SK-MEL-5 (cell line): ENCODE measurements around the gene FER1L5. TPM values are rescaled to one million over a fixed set of nuclear protein-coding genes. Genes with fewer than 3 reads are reported as not detected.

ENCODE experiments used
- DNase-seq: peaks from one replicate; pipeline ENCODE4 v3.0.0-alpha.2; 2016; ENCODE audit warnings: low read depth, low spot score
- in situ Hi-C: cut with HindIII; loops from 2 replicates; pipeline ENCODE4 v1.10.0; 2016; ENCODE audit warnings: low sequenced_read_pairs, high pct_unique_total_duplicates, low pct_unique_long_range_greater_than_20kb
- total RNA-seq: library from RNA; depleted of rRNA; stranded (reverse); fragments of >200 nt; shearing (Covaris generic); gene quantifications from 2 replicates; pipeline ENCODE4 v1.2.3, GENCODE V29; 2014

FER1L5 gene
- total RNA-seq, 1 experiment from 2014 or later = not detected

GRCh38 chr2:96702098-96702785 lies 59.7 kb downstream of the FER1L5 start:
- in situ Hi-C loops = no loop called here
- DNase-seq = no peak

- in situ Hi-C loops = no loop called here
- DNase-seq = no peak
Observed at GRCh38 chr2:96703021-96703751, 60.6 kb downstream of the FER1L5 start.

- in situ Hi-C loops = no loop called here
Observed at GRCh38 chr2:96710985-96711384, 68.4 kb downstream of the FER1L5 start.

GRCh38 chr2:96715658-96716057 lies 73.1 kb downstream of the FER1L5 start:
- in situ Hi-C loops = no loop called here

More at GRCh38 chr2:96710985-96711384, 68.4 kb downstream of the FER1L5 start:
- peak; percentile 40 for DNase-seq

GRCh38 chr2:96716388-96716787 lies 73.8 kb downstream of the FER1L5 start:
- in situ Hi-C loops = no loop called here
- no peak for DNase-seq

More at GRCh38 chr2:96715658-96716057, 73.1 kb downstream of the FER1L5 start:
- DNase-seq = no peak

- in situ Hi-C loops = no loop called here
- DNase-seq = no peak
Observed at GRCh38 chr2:96726131-96726530, 83.6 kb downstream of the FER1L5 start.

GRCh38 chr2:96727431-96727830 lies 84.9 kb downstream of the FER1L5 start:
- DNase-seq = no peak
- in situ Hi-C loops = no loop called here

GRCh38 chr2:96729748-96730147 lies 87.2 kb downstream of the FER1L5 start:
- no peak for DNase-seq
- in situ Hi-C loops = no loop called here

- in situ Hi-C loops = no loop called here
- DNase-seq = no peak
Observed at GRCh38 chr2:96730212-96730611, 87.6 kb downstream of the FER1L5 start.

GRCh38 chr2:96733931-96734330 lies 91.4 kb downstream of the FER1L5 start:
- DNase-seq = no peak
- in situ Hi-C loops = no loop called here

- in situ Hi-C loops = no loop called here
- no peak for DNase-seq
Observed at GRCh38 chr2:96734880-96735583, 92.5 kb downstream of the FER1L5 start.

GRCh38 chr2:96737251-96737650 lies 94.7 kb downstream of the FER1L5 start:
- in situ Hi-C loops = no loop called here
- no peak for DNase-seq

- no peak for DNase-seq
- in situ Hi-C loops = no loop called here
Observed at GRCh38 chr2:96737831-96738230, 95.3 kb downstream of the FER1L5 start.

GRCh38 chr2:96739076-96739632 lies 96.6 kb downstream of the FER1L5 start:
- in situ Hi-C loops = no loop called here
- DNase-seq = no peak

GRCh38 chr2:96739633-96740428 lies 97.3 kb downstream of the FER1L5 start, which contains the start of gene LMAN2L:
Gene LMAN2L, minus strand, starts transcription at chr2:96740064. Its CDS starts 24 bp downstream, at chr2:96740040.
- DNase-seq = peak; percentile 98

GRCh38 chr2:96747061-96747617 lies 104.6 kb downstream of the FER1L5 start:
- in situ Hi-C loops = no loop called here
- DNase-seq = no peak

More at GRCh38 chr2:96739633-96740428, 97.3 kb downstream of the FER1L5 start, which contains the start of gene LMAN2L:
- in situ Hi-C loops = no loop called here

GRCh38 chr2:96751800-96752199 lies 109.2 kb downstream of the FER1L5 start:
- in situ Hi-C loops = no loop called here
- no peak for DNase-seq
